ENCODE results near the gene GDF9.
"Not testable (repeated sequence)": the region's sequence is repeated elsewhere in the genome, so short reads cannot be mapped to it uniquely, and the experiment has no call there.

GDF9 gene

DNA sequence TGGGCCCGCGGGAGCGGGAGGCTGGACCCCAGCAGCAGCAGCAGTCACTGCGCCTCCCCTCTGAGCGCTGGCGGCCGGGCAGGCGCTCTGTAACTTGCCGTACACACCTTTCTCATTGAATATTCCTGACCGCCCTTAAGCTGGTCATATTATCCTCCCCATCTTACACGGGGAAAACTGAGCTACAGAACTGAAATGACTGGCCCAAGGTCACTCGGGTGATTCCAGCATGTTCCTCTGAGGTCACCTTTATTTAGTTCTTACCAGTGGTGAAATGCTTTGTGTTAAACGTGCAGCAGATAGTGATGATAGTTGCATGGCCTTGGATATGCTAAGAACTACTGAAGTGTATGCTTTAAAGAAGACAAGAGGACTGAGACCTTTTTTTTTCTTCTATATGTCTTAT lies 780 bp upstream of the GDF9 start:
- Histone ChIP-seq H3K27ac (peak overlapping the region; percentile 82), H3K36me3 (peaks cover 9% of the 10 kb centered on the region), H3K4me3 (ENCODE audit: low read depth in 1 of 2, low read length in 1 of 2) (peak overlapping the region; percentile 77 to 94), H3K27me3 (peaks cover 14% of the 10 kb centered on the region), H3K4me1 (ENCODE audit: control insufficient read depth in 1 of 2, insufficient read depth in 1 of 2, low read depth in 1 of 2, low read length in 1 of 2) (peaks cover 13 to 14% of the 10 kb centered on the region in 2 experiments), H3K9me3 (no peaks in the 10 kb centered on the region)
- TF ChIP-seq, protein P1, sequence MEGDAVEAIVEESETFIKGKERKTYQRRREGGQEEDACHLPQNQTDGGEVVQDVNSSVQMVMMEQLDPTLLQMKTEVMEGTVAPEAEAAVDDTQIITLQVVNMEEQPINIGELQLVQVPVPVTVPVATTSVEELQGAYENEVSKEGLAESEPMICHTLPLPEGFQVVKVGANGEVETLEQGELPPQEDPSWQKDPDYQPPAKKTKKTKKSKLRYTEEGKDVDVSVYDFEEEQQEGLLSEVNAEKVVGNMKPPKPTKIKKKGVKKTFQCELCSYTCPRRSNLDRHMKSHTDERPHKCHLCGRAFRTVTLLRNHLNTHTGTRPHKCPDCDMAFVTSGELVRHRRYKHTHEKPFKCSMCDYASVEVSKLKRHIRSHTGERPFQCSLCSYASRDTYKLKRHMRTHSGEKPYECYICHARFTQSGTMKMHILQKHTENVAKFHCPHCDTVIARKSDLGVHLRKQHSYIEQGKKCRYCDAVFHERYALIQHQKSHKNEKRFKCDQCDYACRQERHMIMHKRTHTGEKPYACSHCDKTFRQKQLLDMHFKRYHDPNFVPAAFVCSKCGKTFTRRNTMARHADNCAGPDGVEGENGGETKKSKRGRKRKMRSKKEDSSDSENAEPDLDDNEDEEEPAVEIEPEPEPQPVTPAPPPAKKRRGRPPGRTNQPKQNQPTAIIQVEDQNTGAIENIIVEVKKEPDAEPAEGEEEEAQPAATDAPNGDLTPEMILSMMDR (IDR thresholded peaks at IDR 0.05), result no peak

DNA sequence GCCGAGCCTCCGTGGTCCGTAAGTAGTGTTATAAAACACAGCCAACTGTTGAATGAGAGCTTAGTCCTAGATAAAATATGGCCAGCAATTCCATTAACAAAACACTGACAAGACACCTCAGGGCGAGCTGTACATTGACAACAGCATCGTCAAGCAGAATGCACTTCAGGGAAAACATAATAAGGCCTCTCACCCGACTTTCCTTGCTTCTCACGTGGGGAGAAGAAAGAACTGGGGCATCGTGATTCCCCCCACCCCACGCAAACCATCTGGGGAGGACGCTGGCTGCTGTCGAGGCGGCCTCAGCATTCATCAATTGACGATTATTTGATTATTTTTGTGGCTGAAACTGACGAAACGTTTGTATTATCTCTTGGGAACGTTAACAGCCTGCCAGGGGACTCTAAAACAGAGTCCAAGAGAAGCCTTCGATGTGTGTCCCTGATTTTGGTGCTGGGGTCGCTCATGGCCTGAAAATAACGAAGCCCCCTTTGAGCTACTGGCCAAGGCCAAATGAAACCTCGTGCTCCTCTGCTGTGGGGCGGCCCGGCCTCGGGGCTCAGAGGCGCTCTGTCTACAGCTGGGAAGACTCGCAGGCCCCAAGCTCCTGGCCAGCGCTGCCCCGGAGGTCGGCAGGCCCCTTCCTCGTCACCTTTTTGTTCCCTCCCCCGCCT lies 464 bp downstream of the GDF9 start:
- peaks cover 27% of the 10 kb centered on the region for H3K27me3 ChIP-seq

DNA sequence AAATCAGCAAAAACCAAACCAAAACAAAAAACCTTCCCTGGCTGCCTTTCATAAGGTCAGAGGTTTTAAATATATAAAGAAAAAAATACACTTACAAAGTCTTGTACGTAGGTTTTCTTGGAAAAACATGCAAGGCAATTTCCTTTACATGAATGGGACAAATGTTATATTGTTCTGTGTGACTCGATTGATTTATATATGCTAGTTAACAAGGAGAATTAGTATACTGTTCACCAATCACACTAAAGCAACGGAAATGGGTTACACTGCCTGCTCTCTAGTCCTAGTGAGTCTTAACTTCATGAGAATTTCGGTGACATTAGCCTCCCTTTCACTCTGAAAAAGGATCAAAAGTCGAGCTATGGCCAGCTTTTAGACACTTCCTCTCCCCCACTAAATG lies 5.5 kb downstream of the GDF9 start:
- H3K4me1 ChIP-seq (ENCODE audit: control insufficient read depth in 1 of 2, insufficient read depth in 1 of 2, low read depth in 1 of 2, low read length in 1 of 2), result peaks cover 3 to 4% of the 10 kb centered on the region in 2 experiments
- H3K4me3 ChIP-seq (ENCODE audit: low read depth in 1 of 2, low read length in 1 of 2), result no peak overlapping the region
- H3K36me3 ChIP-seq, result no peaks in the 10 kb centered on the region
- H3K27ac ChIP-seq, result no peak overlapping the region
- TF ChIP-seq, protein P1 (IDR thresholded peaks at IDR 0.05), result no peak
- no peaks in the 10 kb centered on the region for H3K9me3 ChIP-seq
- H3K27me3 ChIP-seq, result peaks cover 49% of the 10 kb centered on the region

More for the DNA sequence above, 464 bp downstream of the GDF9 start:
- Histone ChIP-seq H3K9me3 (no peaks in the 10 kb centered on the region), H3K36me3 (peaks cover 6% of the 10 kb centered on the region), H3K4me3 (ENCODE audit: low read depth in 1 of 2, low read length in 1 of 2) (peak overlapping the region; percentile 77 to 94), H3K4me1 (ENCODE audit: control insufficient read depth in 1 of 2, insufficient read depth in 1 of 2, low read depth in 1 of 2, low read length in 1 of 2) (peaks cover 13 to 14% of the 10 kb centered on the region in 2 experiments), H3K27ac (peak overlapping the region; percentile 82)
- TF ChIP-seq, protein P1 (IDR thresholded peaks at IDR 0.05), result no peak

DNA sequence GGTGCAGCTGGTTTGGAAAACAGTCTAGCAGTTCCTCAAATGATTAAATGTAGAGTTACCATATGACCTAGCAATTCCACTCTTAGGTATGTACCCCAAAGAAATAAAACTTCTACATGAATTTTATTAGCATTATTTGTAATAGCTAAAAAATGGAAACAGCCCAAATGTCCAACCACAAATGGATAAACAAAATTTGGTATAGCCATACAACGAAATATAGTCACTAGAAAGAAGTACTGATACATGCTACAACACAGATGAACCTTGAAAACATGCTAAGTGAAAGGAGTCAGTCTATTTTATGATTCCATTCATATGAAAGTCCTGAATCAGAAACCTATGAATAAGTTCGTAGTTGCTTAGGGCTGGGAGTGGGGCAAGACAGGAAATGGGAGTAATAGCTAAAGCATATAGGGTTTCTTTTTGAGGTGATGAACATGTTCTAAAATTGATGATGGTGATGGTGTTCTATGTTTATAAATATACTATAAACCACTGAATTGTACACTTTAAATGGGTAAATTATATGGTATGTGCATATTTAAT lies 6.3 kb downstream of the GDF9 start:
- H3K27me3 ChIP-seq, result peaks cover 49% of the 10 kb centered on the region
- H3K27ac ChIP-seq, result no peak overlapping the region
- H3K4me3 ChIP-seq (ENCODE audit: low read depth in 1 of 2, low read length in 1 of 2), result no peak overlapping the region
- H3K9me3 ChIP-seq, result no peaks in the 10 kb centered on the region
- no peaks in the 10 kb centered on the region for H3K36me3 ChIP-seq
- no peaks in the 10 kb centered on the region for H3K4me1 ChIP-seq (ENCODE audit: control insufficient read depth in 1 of 2, insufficient read depth in 1 of 2, low read depth in 1 of 2, low read length in 1 of 2)
- TF ChIP-seq, protein P1 (IDR thresholded peaks at IDR 0.05), result no peak

DNA sequence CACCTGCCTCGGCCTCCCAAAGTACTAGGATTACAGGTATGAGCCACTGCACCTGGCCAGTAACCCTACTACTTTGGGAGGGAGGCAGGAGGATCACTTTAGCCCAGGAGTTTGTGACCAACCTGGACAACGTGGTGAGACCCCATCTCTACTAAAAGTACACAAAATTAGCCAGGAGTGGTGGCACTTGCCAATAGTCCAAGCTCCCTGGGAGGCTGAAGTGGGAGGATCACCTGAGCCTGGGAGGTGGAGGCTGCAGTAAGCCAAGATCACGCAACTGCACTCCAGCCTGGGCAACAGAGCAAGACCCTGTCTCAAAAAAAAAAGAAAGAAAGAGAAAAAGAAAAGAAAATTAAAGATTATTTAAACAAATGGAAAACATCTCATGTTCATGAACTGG lies 10.3 kb downstream of the GDF9 start:
- TF ChIP-seq, protein P1 (IDR thresholded peaks at IDR 0.05), result no peak
- Histone ChIP-seq H3K4me3 (ENCODE audit: low read depth in 1 of 2, low read length in 1 of 2) (no peak overlapping the region), H3K27ac (no peak overlapping the region), H3K9me3 (no peaks in the 10 kb centered on the region), H3K4me1 (ENCODE audit: control insufficient read depth in 1 of 2, insufficient read depth in 1 of 2, low read depth in 1 of 2, low read length in 1 of 2) (no peaks in the 10 kb centered on the region), H3K36me3 (no peaks in the 10 kb centered on the region), H3K27me3 (peaks cover 24% of the 10 kb centered on the region)

DNA sequence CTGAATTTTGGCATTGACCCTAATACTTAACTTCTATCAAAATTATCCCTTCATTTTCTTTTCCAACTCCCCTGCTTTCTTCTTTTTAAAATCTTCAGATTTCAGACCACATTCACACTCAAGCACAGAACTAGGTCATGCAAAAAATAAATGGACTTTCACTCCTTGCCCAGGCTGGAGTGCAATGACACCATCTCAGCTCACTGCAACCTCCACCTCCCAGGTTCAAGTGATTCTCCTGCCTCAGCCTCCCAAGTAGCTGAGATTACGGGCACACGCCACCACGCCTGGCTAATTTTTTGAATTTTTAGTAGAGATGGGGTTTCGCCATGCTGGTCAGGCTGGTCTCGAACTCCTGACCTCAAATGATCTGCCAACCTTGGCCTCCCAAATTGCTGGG lies 11.3 kb downstream of the GDF9 start:
- H3K27me3 ChIP-seq, result peaks cover 14% of the 10 kb centered on the region
- not testable (repeated sequence) for H3K9me3 ChIP-seq; H3K27ac ChIP-seq; H3K36me3 ChIP-seq; H3K4me1 ChIP-seq (ENCODE audit: control insufficient read depth in 1 of 2, insufficient read depth in 1 of 2, low read depth in 1 of 2, low read length in 1 of 2); H3K4me3 ChIP-seq (ENCODE audit: low read depth in 1 of 2, low read length in 1 of 2)
